ENCODE results near the gene TRIM38.
"Not testable (repeated sequence)": the region's sequence is repeated elsewhere in the genome, so short reads cannot be mapped to it uniquely, and the experiment has no call there.

The TRIM38 gene, protein sequence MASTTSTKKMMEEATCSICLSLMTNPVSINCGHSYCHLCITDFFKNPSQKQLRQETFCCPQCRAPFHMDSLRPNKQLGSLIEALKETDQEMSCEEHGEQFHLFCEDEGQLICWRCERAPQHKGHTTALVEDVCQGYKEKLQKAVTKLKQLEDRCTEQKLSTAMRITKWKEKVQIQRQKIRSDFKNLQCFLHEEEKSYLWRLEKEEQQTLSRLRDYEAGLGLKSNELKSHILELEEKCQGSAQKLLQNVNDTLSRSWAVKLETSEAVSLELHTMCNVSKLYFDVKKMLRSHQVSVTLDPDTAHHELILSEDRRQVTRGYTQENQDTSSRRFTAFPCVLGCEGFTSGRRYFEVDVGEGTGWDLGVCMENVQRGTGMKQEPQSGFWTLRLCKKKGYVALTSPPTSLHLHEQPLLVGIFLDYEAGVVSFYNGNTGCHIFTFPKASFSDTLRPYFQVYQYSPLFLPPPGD

DNA sequence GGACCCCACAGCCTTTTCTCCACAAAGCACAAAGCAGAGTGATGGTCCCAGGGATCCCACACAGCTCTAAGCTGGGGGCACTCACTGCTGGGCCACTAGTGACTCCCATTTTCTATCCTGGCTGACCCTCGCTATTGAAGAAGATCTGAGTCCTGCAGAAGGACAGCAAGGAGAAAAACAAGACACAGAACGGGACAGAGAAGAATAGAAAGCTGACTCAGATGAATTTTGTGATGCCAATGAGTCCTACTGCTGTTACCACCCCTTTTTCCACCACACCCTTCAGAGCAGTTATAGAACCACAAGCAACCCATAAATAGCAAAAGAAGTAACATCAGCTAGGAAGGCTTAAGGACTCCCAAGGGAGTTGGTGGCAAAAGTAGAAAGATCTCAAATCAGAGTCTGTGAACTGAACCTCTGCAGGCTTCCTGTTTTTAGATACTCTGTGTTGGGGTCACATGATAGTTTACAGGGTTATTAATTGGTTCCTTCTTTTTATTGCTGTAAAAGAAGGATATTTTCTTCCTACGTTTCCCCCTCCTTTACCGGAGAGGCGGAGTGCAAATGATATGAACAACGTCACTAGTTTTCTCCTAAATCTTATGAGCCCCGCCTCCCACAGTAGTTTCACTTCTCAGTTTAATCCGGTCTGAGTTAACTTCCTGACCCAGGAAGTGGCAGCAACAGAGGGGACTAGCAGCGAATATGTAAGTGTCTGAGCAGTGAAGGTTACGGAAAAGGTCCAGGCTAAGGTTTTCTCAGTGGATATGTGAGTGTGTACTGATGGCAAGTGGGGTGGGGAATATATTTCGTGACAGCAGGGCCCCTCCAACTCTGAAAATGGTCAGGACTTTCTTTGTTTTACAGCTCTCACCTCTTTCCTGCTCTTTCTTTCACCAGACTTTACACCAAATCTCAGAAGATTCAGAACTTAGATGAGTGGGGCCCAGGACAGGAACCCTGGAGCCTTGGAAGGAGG, at the start of gene TRIM38:
Gene TRIM38, plus strand, starts transcription at position 654 of the 979 bp plus-strand sequence. CDS start 3,721 bp downstream, outside the sequence.
- peak; percentile 93 for DNase-seq
- in situ Hi-C loops (cut with MboI; ENCODE audit: low pct_unique_long_range_greater_than_20kb, low sequenced_read_pairs), result no loop called here

DNA sequence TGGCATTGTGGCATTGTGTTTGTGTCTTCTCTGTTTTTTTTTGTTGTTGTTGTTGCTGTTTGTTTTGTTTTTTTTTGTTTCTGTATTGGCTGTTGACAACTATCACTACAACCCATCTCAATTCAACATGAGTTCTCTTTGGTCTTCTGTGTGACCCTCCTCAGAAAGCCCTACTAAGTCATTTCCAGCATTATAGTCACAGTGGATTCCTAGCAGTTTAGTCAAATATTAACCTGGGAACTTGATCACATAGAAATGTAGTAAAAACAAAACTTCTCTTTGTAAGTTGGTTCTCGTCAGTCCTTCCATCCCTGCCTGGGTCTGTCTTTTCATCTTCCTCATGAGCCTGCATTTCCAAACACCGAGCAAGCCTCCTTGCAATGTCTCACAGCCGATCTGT, 48.9 kb upstream of the TRIM38 start:
- in situ Hi-C loops (cut with MboI; ENCODE audit: low pct_unique_long_range_greater_than_20kb, low sequenced_read_pairs), result no loop called here
- no peak for DNase-seq

GRCh38 chr6:25916330-25916729, 46.3 kb upstream of the TRIM38 start:
- in situ Hi-C loops (cut with MboI; ENCODE audit: low pct_unique_long_range_greater_than_20kb, low sequenced_read_pairs), result no loop called here
- DNase-seq, result no peak

DNA sequence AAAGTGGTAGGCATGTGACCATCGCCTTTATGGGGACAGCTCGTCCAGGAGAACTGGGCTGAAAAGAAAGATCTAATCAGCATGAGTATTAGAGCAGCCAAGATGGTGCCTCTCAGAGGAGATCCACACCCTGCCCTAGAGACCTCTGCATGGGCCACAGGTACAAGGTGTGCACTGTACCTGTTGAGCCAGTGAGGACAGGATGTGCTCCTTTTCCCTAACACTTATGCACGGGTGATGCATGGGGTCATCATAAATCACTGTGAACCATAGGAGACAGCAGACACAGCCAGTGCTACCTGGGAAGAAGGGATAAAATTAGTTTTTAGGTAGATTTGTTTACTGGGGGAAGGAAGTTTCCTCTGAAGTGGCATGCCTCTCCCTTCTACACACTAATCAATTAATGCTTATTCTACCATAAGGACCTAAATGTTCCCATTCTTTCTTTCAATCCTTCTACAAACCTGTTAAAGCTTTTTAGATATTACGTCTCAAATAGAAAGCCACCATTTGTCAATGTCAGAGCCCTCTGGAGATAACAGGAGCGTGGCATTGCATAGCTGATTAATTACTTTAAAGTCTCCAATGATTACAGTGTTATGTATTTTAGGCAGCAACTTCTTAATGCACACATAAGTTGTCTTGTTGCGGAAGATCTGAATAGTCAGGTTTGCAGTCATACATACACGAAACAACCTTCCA, 45.7 kb upstream of the TRIM38 start:
- in situ Hi-C loops (cut with MboI; ENCODE audit: low pct_unique_long_range_greater_than_20kb, low sequenced_read_pairs), result no loop called here
- no peak for DNase-seq

DNA sequence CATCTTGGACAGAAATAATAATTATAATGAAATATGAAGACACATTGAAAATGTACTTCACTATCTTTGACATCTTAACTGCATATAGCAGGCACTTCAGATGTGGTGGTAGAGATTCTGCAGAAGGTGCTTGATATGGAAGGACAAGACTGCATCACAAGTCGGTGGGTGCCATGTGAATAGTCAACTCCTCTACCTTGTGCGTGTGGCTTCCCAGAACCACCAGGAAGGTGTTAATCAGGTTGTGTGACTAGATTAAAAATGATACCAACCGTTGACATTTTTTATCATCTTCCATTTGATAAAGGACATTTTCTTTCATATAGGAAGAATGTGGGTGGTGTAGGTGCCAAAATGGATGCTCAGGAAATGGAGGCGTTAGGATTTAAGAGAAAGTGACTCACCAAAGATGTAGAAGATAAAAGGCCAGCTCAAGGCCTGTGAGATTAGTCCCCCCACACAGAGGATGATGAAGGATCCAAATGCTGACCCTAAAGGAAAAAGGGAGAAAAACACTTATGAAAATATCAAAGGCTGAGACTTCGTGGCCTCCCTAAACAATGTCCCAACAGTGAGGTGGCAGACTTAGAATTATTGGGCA, 44.4 kb upstream of the TRIM38 start:
- DNase-seq, result no peak
- in situ Hi-C loops (cut with MboI; ENCODE audit: low pct_unique_long_range_greater_than_20kb, low sequenced_read_pairs), result no loop called here

DNA sequence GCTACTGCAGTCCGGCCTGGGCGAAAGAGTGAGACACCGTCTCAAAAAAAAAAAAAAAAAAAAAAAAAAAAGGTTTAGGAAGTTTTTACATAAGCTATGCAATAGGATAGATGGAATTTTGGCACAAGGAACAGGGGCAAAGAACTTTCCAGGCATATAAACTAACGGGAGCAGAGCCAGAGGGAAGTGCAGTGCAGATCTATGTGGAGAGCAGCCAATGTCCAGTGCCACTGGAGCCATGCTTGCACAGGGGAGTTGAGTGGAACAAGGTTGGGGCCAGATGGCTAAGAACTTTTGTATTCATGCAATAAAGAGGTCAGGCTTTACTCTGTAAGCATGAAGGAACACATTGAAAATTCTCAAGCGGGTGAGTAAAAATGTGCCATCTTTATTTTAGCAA, 42.9 kb upstream of the TRIM38 start:
- in situ Hi-C loops (cut with MboI; ENCODE audit: low pct_unique_long_range_greater_than_20kb, low sequenced_read_pairs), result no loop called here
- no peak for DNase-seq

DNA sequence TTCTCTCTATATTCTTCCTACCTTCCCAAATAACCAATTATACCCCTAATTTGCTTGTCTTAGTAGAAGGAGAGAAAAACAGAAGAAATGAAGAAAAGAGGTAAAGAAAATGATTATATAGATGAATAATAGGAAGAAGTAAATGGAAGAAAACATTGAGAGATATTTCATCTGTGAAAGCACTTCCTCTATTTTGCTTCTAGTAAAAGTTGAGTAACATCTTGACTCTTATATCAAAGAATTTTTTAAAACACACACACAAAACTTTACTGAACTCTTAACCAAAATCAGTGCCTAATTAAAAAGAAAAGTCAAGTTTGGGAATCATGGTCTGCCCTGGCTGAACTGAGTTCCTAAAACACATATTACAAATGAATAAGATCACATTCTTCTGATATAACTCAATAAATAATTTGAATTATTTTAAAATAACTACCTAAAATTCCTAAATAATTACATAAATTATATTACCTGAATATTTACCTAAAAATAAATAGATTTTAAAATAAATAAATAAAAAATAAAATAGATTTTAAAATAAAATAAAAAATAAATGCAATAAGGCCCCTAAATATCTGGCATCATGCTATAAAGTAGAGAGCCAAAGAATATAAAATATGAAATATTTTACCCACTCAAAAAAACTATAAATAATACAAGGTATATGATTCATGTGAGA, 40.9 kb upstream of the TRIM38 start:
- in situ Hi-C loops (cut with MboI; ENCODE audit: low pct_unique_long_range_greater_than_20kb, low sequenced_read_pairs), result no loop called here
- peak; percentile 11 for DNase-seq

GRCh38 chr6:25922301-25922700, 40.3 kb upstream of the TRIM38 start:
- in situ Hi-C loops (cut with MboI; ENCODE audit: low pct_unique_long_range_greater_than_20kb, low sequenced_read_pairs), result no loop called here
- no peak for DNase-seq

DNA sequence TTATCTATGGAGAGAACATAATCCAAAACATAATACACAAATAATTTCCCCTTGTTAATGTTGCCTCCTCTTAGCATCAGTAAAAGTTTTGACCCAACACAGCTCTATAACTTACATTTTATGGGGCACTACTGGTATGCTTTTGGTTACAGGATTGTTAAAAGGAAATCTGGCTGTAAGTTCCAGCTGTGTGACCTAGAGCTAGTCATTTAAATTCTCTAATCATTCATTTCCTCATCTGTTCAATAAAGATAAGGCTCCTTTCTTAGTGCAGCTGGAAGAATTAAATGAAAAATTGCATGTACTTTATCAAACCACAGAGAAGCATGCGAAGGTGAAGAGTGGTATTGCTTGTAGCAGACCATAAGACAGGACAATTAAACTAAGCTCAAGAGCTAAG, 36.7 kb upstream of the TRIM38 start:
- peak; percentile 39 for DNase-seq
- in situ Hi-C loops (cut with MboI; ENCODE audit: low pct_unique_long_range_greater_than_20kb, low sequenced_read_pairs), result no loop called here

DNA sequence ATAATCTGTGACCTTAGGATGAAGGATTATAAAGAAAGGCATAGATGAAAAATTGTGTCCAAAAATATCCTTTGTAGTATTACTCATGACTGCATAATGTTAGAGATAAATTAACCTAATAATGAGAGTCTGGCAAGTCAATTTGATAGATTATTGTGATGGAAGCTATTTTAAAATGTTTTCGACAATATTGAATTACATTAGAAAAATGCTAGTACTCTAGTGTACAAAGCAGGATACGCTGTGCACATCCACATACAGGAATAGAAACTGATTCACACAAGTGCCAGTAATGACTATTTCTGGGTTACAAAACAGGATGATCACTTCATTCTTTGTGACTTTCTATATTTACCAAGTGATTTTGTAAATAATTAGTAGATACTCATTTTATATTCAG, 35.4 kb upstream of the TRIM38 start:
- no peak for DNase-seq
- in situ Hi-C loops (cut with MboI; ENCODE audit: low pct_unique_long_range_greater_than_20kb, low sequenced_read_pairs), result no loop called here

- in situ Hi-C loops (cut with MboI; ENCODE audit: low pct_unique_long_range_greater_than_20kb, low sequenced_read_pairs), result no loop called here
- peak; percentile 35 for DNase-seq
Observed at GRCh38 chr6:25927756-25928216, 34.8 kb upstream of the TRIM38 start.

- no peak for DNase-seq
- in situ Hi-C loops (cut with MboI; ENCODE audit: low pct_unique_long_range_greater_than_20kb, low sequenced_read_pairs), result no loop called here
Observed at GRCh38 chr6:25928562-25929324, 33.9 kb upstream of the TRIM38 start.

- in situ Hi-C loops (cut with MboI; ENCODE audit: low pct_unique_long_range_greater_than_20kb, low sequenced_read_pairs); DNase-seq: not testable (repeated sequence)
Observed at GRCh38 chr6:25929785-25930184, 32.8 kb upstream of the TRIM38 start.

DNA sequence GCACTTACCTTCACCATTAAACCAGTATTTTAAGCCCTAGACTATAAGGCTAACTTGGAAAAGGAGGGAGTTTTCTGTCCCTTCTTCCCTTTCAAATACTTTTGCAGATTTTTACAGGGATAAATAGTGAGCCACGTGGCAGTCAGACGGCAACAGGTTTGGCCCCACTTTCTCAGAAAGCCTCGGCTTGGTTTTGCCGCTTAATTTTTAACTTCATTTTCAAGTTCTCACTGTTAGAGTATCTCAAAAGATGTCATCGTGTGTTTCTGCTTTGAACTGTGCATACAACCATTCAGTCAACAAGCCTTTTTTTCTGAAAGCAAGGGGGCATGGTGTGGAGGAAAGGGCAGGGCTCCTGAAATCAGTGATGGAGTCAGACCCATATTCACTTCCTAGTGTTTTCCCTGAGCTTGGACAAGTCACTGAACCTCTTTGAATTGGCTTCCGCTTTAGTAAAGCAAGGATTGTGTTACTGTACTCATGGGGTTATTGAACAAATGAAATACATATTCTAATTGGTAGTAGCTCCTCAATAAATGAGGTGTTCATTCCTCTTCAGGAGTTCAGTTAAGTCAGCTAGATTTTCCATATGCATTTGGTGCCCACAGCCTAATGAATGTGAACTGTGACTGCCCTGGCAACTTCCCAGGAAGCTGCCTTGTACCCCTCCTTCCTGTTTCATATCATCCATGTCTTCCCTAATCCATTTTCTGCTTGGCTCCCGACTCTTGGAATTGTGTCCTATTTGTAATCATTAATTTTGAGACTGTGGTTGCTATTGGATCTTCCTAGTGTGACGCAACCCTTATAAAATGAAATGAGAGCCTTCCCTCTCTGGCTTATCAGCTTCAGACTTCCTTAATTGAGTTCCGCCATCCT, 31.8 kb upstream of the TRIM38 start, which contains the start of gene SLC17A2:
Gene SLC17A2, minus strand, starts transcription at position 160 of the 879 bp plus-strand sequence. CDS start 4,895 bp downstream, outside the sequence.
- in situ Hi-C loops (cut with MboI; ENCODE audit: low pct_unique_long_range_greater_than_20kb, low sequenced_read_pairs), result no loop called here
- no peak for DNase-seq

DNA sequence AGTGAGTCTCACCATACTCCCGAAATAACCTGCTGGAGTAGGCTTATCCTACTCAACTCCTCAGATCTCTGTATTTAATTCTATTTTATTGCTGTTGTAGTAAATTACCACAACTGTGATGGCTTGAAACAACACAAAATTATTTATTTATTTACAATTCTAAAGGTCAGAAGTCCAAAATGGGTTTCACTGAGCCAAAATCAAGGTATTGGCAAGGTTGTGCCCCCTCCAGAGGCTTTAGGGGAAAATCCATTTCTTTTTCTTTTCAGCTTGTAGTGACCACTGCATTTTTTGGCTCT, 31.2 kb upstream of the TRIM38 start:
- in situ Hi-C loops (cut with MboI; ENCODE audit: low pct_unique_long_range_greater_than_20kb, low sequenced_read_pairs), result no loop called here
- no peak for DNase-seq

DNA sequence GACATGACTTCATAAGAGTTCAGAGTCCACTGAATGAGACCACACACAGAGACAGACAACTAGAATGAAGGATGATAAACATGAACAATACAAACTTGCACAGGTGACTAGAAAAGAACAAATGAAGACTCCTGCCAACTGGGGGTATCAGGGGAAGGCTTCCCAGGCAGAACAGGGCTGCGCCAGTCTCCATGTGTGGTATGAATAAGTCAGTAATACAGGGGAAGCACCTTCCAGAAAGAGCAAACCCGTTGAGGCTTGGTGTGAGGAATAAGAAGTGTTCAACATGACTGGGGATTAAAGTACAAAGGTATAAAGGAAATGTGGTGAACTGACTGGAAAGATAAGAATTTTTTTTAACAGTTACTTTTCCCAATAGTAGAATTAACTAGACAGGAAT, 28.4 kb upstream of the TRIM38 start:
- in situ Hi-C loops (cut with MboI; ENCODE audit: low pct_unique_long_range_greater_than_20kb, low sequenced_read_pairs), result no loop called here

More for the DNA sequence above, 28.4 kb upstream of the TRIM38 start:
- DNase-seq, result no peak
